Limb (tissue), 2 donors: ENCODE data around the gene DGKH.

Experiments
- DNase-seq, 2 donors: peaks; one replicate each; pipeline ENCODE4 v3.0.0-alpha.2; 2016; ENCODE audit errors: extremely low spot score in 2 of 2

Gene DGKH, protein sequence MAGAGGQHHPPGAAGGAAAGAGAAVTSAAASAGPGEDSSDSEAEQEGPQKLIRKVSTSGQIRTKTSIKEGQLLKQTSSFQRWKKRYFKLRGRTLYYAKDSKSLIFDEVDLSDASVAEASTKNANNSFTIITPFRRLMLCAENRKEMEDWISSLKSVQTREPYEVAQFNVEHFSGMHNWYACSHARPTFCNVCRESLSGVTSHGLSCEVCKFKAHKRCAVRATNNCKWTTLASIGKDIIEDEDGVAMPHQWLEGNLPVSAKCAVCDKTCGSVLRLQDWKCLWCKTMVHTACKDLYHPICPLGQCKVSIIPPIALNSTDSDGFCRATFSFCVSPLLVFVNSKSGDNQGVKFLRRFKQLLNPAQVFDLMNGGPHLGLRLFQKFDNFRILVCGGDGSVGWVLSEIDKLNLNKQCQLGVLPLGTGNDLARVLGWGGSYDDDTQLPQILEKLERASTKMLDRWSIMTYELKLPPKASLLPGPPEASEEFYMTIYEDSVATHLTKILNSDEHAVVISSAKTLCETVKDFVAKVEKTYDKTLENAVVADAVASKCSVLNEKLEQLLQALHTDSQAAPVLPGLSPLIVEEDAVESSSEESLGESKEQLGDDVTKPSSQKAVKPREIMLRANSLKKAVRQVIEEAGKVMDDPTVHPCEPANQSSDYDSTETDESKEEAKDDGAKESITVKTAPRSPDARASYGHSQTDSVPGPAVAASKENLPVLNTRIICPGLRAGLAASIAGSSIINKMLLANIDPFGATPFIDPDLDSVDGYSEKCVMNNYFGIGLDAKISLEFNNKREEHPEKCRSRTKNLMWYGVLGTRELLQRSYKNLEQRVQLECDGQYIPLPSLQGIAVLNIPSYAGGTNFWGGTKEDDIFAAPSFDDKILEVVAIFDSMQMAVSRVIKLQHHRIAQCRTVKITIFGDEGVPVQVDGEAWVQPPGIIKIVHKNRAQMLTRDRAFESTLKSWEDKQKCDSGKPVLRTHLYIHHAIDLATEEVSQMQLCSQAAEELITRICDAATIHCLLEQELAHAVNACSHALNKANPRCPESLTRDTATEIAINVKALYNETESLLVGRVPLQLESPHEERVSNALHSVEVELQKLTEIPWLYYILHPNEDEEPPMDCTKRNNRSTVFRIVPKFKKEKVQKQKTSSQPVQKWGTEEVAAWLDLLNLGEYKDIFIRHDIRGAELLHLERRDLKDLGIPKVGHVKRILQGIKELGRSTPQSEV

DNA sequence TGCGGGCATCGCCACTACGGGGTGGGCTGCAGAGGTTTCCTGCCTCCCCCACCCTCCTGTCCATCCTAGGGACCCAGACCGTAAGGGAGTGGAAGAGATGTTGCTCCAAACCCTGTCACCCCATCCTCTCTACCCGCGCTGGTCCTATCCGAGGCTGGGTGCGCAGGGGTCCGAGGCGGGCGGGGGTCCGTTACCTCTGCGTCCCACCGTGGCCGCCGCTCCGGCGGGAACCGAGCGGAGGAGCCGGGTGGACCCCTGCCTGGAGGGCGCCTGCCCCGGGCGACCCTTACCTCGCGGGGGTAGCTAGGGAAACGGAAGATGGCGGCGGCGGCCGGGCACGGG is at the start of gene DGKH:
Gene DGKH, plus strand, starts transcription at position 307 of the 342 bp plus-strand sequence. CDS start 126 bp downstream, outside the sequence.
- DNase-seq: no peak

DNA sequence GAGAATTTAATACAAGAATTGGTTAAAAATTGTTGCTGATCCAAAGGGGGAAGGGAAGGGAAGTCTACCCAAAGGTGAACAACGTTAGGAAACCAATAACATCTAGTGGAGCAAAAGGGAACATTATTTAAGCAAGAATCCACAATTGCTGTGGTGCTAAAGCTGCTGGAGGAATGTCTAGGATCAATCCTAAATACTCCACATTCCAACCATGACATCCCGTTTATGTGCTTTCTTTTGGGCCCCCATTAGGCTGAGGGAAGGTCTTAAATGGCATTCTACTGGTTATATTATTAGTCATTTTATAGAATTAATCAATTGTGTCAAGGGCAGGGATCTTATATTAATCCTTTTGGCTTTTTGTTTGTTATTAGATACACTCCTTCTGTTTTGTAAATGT is 47.6 kb upstream of the DGKH start:
- DNase-seq: no peak

DNA sequence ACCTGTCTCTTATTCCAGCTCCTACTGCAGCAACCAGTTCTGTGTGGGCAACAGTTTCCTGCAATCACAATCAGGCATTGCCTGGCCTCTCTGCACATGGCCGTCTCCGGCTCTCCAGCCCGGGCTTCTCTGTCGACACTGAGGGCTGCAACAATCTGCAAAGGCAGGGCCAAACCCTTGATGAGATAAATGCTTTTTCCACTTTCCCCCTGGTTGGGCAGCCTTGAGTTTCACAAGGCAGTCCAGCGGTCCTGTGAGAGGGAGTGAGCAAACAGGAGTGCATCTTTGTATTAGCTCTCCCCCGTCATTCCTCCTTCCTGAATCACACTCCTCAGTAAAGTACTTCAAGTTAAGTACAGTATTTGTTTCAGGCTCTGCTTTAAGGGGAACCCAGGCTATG is 46.9 kb upstream of the DGKH start:
- no peak for DNase-seq

DNA sequence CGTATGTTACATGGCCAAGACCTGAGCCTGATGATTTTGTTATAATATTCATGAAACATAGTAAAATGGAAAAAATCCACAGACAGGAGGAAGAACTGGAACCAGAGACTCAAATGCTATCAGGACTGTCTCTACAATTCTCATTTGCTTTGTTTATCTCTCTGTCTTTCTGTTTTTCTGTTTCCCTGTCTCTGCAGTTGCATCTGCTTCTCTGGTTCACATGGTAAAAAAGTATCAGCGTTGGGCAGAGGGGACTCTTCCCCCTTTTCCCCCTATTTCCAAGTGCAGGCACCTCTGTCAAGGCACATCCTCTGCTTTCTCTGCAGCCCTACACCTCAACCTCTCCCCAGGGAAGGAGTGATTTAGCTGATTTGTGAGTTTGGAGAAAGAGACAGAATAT is 46.4 kb upstream of the DGKH start:
- DNase-seq: no peak

DNA sequence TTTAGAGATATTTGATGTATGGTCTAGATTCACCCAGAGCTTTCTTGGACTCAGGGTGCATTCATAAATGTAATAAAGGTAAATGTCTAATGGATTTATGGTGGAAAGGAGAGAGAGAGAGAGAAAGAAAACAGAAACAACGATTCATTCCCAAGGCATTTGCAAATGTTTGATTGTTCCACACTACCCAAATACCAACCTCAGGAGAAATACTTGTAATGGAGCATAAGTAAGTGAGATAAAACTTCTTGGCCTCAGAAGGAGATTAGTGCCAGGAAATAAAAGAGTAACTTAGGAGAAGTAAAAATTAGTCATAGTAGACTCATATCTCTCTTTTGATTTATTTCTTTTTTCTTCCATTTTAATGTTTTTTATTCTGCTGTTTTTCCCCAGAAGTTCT is 40.6 kb upstream of the DGKH start:
- DNase-seq: no peak

DNA sequence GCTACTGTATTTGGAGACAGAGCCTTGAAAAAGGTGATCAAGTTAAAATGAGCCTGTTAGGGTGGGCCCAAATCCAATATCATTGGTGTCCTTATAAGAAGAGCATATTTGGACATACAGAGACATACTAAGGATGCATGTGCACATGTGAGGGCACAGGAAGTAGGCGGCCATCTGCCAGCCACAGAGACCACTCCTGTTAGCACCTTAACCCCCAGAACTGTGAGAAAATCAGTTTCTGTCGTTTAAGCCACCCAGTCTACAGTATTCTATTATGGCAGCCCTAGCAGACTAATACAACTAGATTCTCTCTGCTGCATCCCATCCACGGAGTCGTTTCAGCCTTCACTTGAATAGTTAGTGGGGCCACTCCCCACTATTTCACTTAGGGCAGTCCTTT is 39.4 kb upstream of the DGKH start:
- DNase-seq: no peak

DNA sequence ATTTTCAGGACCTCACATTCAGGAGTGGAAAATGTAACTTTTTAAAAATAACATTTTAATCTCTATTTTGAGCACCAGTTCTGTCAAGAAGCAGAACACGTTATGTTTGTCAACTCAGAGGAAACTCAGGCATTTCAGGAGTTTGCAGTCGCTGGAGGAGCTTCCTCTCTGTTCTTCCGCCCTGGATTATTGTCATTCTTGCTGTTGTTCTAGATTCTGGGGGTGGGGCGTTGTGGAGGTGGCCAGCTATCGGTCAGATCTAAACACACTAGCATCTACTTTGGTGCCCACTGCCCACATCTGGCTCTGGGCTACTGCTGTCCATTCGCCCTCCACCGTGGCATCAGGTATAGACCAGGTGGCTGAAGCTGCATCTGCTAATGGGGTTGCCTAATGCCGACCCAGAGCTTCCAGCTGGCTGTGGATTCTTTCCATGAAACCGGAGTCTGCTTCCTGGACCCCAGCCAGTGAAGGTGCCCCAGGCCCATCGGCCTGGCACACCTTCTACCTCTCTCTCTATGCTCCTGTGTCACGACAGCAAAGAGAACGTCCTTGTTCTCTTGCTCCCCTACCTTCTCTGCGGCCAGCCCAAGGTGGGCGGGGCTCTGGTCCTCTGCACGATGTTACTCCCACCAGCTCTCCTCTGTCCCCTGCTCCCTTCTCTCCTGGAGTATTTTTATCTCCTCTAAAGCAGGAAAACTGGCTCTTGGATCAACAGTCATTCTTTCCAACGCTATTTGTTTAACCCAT is 36.7 kb upstream of the DGKH start:
- peak in 1 of 2 donors; percentile 32 for DNase-seq

DNA sequence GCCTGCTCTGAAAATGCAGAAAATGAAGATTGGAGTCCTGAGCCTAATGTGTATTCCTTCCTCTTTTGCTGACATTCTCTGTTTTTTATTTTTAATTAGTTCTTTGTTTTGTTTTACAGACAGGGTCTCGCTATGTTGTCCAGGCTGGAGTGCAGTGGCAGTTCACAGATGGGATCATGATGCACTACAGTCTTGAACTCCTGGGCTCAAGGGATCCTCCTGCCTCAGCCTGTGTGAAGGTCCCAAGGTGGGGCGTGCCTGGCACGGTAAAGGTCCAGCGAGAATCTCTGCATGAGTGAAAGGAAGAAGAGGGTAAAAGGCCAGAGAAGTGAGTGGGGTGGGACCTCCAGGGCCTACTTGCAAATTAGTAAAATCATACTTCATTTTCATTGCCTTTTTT is 34.3 kb upstream of the DGKH start:
- no peak for DNase-seq

DNA sequence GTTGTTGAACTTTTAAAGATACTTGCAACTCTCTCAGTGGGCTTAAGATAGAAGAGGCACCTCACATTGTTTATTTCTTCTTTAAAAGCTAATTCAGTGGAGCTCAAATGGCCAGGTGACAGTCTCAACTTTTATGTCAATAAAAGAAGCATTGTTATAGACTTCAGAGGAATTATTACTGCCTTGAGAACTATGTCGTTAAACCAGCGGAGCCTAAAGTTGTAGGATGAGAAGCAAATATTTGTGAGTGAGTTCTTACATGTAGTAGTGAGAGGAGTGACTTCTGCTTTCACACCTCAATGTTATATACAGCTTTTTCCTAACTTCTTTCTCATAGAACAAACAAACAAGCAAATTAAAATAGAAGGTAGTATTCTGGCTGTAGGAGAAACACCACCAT is 31.2 kb upstream of the DGKH start:
- DNase-seq: no peak

DNA sequence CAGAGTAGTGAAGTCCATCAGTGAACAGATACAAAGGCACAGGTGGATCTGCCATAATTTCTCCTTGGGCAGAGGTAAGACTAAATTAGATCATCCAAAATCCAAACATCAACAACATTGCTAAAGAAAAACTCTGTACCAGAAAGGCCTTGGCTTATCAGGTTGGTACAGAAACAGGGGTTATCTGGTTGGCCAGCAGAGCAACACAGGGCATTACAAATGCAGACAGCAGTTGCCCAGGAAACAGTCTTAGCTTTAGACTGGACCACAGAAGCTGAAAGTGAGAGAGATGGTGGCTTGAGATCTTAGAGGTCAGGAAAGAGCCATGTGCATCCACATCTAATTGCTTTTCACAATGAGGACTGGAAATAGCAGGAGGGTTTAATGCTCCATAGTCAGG is 26.6 kb upstream of the DGKH start:
- DNase-seq: no peak

DNA sequence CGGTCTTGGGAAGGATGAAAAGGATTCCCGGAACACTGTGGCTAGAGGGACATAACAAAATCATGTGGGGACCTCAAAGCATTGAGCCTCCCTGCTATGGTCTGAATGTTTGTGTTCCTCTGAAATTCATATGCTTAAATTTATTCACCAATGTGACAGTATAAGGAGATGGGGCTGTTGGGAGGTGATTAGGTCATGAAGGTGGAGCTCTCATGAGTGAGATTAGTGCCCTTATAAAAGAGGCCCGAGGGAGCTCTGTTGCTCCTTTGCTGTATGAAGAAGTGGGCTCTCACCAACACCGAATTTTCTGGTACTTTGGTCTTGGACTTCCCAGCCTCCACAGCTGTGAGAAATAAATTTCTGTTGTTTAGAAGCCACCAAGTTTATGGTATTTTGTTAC is 26.1 kb upstream of the DGKH start:
- no peak for DNase-seq

DNA sequence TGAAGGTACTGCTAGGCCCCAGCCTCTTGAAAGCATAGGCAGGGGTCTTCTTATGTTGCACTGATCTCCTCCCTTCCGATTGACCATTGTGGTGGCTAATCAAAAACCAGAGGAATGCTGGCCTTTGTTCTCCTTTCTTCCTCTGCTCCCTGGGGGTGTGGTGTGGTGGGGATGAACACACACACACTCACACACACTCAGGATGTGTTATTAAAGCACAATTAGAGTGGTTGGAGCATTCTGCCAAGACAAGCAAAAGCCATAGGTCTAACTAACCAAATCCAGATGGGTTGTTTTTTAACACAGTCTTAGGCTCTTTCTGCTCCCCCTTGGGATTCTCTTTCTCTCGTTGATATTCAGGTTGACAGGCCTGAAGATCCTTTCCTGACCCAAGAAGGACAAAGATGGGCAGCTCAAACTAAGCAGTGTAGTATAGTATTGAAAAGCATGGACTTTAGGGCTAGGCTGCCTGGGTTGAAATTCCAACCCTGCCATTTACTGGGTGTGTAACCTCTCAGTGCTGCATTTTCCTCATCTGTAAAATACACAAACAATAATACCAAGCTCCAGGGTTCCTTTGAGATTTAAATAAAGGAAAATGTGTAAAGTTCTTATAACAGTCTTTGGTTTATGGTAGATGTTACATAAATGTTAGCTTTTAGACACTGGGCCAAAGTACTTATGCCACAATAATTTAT is 25.5 kb upstream of the DGKH start:
- DNase-seq: no peak

DNA sequence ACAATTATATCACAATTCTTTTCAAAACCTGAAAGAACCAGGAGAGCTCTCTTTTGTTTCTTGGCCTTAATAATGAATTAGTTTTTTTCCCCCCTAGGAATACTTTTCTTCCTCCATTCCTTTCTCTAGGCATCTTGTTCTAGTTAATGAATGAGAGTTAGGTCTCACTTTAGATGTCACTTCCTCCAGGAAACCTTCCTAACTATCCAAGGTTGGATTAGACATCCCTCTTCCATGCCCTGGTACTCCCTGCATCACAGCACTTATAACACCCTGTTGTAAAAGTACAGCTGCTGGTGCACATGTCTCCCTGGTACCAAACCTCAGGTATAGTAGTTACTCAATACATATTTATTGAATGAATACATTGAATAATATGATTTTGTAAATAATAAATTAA is 21.2 kb upstream of the DGKH start:
- no peak for DNase-seq

DNA sequence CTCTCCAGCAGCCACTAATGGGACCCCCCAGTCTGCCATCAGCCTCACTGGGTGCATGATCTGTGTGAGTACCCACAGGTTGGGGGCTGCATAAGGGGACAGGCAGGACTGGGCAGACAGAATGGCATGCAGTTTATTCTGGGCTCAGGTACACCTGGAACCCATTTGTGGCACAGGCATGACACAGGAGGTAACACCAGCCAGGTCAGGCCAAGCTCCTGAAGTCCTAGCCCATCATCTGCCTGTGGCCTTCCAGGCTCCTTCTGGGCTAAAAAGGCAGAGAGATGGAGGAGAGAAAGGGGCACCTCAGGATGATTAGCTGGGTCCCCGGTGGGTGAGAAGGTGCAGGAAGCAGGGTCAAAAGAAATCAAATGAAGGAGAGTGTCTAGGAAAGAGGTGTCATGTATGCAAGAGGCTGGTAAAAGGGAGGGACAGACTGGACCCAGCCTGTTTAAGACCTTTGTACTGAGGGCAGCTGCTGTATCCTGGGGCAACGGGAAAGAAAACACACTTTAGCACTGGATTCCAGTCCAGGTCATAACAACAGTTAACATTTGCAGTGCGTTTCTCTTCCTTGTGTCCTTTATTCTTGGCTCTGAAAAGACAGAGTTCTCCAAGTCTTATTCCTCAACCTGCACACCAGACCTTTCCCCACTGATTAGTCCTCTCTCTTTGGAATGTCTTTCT is 20.2 kb upstream of the DGKH start:
- DNase-seq: no peak

DNA sequence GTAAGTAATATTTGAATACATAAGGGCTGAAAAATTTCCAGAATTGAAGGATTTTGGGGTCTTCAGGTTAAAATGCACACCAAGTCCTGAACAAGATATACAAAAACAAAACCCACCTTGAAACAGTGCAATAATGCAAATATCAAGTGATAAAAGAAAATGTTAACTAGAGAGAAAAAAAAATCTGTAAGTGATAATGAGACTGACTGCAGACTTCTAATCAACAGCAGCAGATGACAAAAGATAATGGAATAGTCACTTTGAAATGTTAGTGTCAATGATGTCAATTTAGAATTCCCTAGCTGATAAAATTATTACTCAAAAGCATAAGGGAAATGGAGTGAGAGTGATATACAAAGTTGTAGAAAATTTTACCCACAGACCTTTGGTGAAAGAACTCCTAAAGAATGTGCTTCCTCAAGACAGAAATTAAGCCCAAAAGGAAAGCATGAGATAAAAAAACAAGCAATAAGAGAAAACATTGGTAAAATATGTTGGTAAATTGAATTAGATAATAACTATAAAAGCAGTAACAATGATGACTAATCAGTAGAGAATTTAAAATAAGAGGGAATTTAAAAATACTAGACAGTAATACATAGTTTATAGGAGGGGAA is 12.4 kb upstream of the DGKH start:
- no peak for DNase-seq

DNA sequence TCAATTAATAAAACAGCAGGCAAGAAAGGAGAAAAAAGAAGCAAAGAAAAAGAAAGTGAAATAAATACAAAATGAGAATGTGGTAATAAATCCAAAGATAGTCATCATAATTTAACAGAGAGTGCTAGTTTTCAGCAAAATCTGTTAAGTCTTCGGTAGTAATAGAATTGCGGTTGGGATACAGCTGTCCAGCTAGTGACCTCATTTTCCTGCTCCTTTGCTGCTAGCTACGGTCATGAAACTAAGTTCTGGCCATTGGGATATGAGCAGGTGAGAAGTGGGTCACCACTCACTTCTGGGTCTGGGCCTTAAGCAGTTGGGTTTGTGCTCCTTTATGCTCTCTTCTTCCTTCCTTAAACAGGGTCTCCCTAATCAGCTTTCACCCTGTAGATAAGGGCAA is 11.7 kb upstream of the DGKH start:
- DNase-seq: no peak

DNA sequence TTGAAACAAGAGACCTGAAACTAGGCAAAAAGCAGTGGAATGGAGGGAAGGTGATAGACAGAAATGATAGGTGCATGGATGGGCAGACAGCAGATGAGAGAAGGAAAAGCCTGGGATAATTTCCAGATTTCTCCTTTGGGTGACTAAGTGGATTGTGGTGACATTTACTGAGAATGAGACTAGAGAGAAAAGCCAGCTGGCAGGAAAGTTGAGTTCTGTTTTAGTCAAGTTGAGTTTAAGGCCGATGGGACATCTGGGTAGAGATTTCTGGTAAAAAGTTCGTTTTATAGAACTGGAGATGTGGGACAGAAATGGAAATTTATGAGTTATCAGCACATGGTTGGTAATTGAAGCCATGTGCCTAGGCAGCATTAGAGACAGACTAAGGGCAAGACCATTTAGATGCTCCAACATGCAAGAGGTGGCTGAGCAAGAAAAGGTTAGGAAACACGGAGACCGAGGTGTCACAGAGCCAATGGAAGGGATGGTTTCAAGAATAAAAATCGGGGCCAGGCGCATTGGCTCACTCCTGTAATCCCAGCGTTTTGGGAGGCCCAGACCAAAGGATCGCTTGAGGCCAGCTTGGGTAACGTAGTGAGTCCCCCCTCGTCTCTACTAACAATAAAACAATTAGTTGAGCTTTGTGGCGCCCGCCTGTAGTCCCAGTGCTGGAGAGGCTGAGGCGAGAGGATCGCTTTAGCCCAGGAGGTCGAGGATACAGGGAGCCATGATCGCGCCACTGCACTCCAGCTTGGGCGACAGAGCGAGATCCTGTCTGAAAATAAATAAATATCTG is 9.6 kb upstream of the DGKH start:
- no peak for DNase-seq

DNA sequence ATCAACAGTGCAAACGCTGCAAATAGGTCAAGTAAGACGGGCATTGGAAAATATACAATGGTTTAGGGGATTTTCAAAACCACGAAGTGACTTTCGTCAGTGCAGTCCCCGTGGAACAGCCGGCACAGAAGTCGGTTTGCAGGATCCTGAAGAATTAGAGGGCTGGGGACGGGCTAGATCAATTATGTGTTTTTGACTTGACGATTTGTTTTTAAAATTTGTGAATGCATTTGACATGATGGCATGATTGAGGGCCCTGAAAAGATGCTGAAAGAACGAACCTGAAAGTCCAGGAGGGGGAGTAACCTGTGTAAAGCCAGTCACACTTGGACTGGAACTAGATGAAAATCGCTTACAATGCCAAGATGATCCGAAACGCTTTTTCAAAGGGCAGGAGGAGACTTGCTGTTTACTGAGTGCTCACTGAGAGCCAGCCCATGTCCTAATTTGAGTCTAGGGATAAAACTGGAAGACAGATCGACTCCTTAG is 8.9 kb upstream of the DGKH start:
- no peak for DNase-seq
